HS-27A (cell line): Measurements from ENCODE around the gene EFS.
"Not testable (repeated sequence)": the region's sequence is repeated elsewhere in the genome, so short reads cannot be mapped to it uniquely, and the experiment has no call there.

Source experiments
- DNase-seq: peaks from one replicate; pipeline ENCODE4 v3.0.0-alpha.2; 2012; ENCODE audit warnings: low read depth, missing footprints

The EFS gene

GRCh38 chr14:23399591-23399990, 34.6 kb upstream of the EFS start:
- no peak for DNase-seq

DNA sequence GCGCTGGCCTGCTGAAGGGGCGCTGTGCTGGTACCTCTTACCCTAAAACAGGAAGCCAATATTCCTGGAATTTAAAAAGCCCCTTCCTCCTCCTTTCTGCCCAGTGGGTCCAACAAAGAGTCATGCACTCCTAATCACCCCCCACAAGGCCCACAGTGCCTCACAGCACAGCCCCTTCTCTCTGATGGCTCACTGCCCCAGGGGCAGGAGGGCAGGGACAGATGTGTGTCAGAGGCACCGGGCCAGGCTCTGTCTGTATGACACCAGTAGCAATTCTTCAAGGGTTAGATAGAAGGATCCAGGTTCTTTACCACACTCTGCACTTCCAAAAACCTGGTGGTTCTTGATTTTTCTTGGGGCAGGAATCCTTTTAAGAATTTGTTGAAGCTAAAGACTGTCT, 34.2 kb upstream of the EFS start:
- no peak for DNase-seq

GRCh38 chr14:23398348-23398747, 33.4 kb upstream of the EFS start:
- DNase-seq = no peak

DNA sequence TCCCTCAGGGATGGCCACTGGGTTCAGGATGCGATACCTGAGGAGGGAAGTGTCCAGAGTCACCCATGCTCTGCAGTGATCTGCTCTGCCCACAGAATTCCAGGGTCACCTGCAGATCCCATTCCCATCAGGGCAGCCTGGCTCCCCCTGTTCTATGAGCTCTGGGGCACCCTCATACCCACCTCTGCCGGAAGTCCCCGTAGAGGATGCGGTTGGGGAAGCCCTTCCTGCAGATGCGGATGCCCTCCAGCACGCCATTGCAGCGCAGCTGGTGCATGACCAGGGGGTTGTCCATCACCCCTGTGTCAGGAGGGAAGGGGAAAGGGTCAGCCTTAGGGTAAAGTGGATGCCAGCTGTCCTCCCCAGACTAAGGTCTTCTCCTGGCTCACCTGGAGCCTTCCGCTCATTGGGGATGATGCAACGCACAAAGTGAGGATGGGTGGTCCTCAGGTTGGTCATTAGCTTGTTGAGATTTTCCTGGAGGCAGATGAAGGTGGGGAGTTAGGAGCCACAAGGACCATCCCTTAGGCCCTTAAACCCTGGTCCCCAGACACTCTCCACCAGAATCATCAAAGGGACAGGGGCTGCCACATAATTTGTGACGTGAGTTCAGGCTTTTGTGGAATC, 31.9 kb upstream of the EFS start:
- DNase-seq = no peak

DNA sequence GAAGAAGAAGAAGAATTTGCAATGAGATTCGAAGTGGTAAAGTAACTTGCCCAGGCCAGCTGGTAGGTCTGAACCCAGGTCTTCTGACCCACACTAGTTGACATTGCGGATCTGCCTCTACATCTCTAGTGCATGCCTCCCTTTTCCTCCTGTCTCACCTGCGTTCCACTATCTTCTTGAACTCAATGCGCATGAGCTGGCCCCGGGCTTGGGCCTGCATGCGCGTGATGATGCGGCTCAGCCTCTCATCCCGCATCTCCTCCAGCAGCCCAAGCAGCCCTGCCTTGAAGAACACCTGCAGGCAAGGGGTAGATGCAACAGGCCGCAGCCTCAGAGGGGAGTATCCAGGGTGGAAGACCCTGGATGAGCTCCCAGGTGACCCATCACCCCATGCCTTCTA, 31.2 kb upstream of the EFS start:
- no peak for DNase-seq

GRCh38 chr14:23392613-23393012, 27.6 kb upstream of the EFS start:
- DNase-seq = no peak

GRCh38 chr14:23389871-23390270, 24.9 kb upstream of the EFS start:
- DNase-seq = not testable (repeated sequence)

GRCh38 chr14:23389396-23389795, 24.4 kb upstream of the EFS start:
- DNase-seq = no peak

GRCh38 chr14:23388996-23389395, 24.0 kb upstream of the EFS start:
- DNase-seq = no peak

DNA sequence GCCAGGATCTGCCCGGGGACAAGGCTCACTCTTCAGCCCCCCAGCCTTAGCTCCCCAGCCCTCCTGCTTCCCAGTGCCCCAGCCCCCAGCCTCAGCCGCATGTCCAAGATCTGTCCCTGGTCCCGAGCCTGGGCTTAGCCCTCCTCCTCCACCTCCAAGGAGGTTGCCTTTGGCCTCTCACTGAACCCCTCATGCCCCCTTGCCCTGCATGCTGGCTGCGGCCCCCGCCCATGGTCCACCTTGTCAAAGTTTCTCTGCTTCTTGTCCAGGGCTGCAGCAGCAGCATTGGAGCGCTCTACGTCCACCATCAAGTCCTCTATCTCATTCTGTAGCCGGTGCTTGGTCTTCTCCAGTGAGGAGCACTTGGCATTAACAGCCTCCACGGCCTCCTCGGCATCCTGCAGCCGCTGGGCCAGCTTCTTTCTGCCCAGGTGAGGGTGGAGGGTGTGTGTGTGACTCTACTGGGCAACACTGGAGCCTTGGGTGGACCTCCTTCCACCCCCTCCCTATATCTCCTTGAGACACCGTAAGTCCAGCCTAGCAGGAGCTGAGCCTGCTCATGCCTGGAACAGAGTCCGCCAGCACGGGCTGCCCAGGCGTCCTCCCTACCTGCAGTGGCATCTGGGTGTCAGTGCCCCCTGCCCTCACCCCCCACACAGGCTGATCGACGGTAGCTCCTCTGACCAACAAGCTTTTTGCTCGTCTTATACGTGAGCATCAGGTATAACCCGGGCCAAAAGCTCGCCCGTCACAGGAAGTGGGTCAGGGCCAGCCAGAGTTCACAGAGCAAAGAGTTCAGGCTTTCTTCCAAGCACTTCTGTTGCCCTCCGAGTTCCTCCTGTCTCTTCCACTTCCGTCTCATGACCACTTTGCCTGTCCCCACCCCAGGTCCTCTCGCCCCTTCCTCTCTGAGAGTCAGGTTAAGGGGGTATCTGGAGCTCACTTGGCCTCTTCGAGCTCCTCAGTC, 23.2 kb upstream of the EFS start:
- DNase-seq = no peak

DNA sequence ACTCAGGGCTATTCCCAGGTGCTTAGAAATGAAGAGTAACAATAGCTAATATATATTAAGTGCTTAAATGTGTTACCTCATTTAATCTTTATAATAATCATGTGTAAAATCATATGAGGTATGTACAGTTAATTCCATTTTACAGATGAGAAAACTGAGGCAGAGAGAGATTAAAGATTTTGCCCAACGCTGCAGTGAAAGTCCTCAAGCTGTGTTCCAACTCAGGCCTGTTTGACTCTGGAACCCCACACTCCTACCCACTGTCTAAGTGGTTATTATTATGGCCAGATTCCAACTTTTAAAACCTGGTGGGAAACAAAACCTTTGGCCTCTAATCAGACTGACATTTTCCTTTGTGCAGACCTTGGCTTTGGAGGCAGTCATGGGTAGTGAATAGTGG, 22.0 kb upstream of the EFS start:
- no peak for DNase-seq

DNA sequence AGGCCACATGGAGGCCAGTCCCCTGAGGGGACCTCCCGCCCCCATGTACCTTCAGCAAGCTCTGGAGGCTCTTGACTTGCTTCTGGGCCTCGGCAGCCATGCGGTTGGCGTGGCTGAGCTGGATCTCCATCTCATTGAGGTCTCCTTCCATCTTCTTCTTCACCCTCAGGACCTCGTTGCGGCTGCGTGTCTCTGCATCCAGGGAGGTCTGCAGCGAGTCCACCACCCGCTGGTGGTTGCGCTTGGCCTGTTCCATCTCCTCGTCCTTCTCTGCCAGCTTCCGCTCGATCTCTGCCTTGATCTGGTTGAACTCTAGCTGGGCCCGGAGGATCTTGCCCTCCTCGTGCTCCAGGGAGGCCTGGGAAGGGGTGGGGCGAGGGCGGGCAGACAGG, 21.3 kb upstream of the EFS start:
- not testable (repeated sequence) for DNase-seq

DNA sequence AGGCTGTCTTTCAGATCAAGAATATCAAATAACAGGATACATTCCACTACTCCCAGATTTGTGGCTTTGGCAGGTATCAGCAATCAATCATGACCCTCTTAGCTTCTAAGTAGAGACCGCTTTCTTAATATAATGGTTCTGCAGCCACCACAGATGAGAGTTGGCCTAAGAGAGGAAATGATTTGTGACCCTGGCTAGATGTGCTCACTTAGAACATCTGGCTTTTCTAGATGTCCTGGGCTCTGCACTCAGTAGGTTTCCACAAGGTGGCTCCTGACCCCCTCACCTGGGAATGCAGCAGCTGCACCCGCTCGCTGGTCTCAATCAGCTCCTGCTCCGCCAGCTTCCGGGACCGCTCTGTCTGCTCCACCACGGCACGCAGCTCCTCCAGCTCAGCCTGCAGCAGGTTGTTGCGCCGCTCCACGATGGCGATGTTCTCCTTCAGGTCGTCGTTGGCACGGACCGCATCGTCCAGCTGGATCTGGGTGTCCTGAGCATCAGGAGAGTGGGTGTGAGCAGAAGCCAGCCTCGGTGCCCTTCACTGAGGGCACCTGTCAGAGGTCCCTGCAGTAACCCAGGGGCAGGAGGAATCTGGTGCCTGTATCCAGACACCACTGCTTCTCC, 20.8 kb upstream of the EFS start:
- no peak for DNase-seq

GRCh38 chr14:23385244-23385641, 20.3 kb upstream of the EFS start:
- DNase-seq = no peak

- no peak for DNase-seq
Observed at GRCh38 chr14:23384364-23385080, 19.6 kb upstream of the EFS start.

- DNase-seq = no peak
Observed at GRCh38 chr14:23382731-23383440, 17.9 kb upstream of the EFS start.

DNA sequence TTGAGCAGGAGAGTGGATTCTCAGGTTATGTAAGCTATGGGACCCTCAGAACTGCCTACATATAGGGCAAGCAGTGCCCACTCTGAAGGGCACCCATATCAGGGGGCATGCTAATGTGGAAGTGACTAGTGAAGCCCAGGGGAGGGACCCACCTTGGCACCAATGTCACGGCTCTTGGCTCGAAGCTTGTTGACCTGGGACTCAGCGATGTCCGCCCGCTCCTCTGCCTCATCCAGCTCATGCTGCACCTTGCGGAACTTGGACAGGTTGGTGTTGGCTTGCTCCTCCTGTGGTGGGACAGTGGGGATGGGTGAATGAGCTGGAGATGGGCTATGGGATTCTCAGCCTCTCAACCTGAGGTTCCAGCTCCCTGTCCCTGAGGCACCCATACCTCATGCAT, 17.3 kb upstream of the EFS start:
- no peak for DNase-seq

DNA sequence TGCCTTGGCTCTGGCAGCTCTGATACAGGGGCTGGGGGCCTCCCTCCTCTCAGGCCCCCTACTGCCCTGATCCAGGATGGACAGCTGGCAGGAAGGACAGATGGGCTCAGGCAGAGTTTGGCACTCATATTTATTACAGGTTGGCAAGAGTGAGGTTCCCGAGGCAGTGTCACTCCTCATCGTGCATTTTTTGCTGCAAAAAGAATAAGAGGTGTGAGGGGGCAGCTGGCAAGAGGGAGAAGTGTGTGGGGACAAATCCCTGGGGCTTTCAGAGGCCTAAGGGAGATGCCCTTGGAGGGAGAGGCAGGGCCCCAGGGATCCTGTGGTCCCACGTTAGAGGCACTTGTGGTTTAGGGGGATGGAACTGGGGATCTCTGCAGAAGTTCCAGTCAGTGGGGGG, 16.9 kb upstream of the EFS start:
- no peak for DNase-seq

GRCh38 chr14:23380976-23381375, 16.0 kb upstream of the EFS start:
- no peak for DNase-seq

- no peak for DNase-seq
Observed at GRCh38 chr14:23380197-23380914, 15.4 kb upstream of the EFS start.
